Keratinocyte (primary cell): ENCODE results near the gene SKA1.
"Not testable (repeated sequence)": the region's sequence is repeated elsewhere in the genome, so short reads cannot be mapped to it uniquely, and the experiment has no call there.

Experiments used
- EZH2 ChIP-seq: IDR thresholded peaks from one replicate; pipeline ENCODE4 v1.6.1; 2012; ENCODE audit warnings: inconsistent platforms, mild to moderate bottlenecking, low read length, moderate library complexity
- TF ChIP-seq, protein P1 (sequence below), 3 experiments: IDR thresholded peaks in 1 of 3; conservative IDR thresholded peaks in 1 of 3; optimal IDR thresholded peaks in 1 of 3; 2 replicates in 2 of 3; 3 replicates in 1 of 3; pipeline versions ENCODE3 to v1.5.1; 2011; ENCODE audit warnings: low read length in 3 of 3, mild to moderate bottlenecking in 3 of 3, moderate library complexity in 2 of 3, control low read depth in 1 of 3, inconsistent platforms in 1 of 3; ENCODE audit not compliant: insufficient read depth in 2 of 3; ENCODE audit errors: extremely low read depth in 1 of 3

DNA sequence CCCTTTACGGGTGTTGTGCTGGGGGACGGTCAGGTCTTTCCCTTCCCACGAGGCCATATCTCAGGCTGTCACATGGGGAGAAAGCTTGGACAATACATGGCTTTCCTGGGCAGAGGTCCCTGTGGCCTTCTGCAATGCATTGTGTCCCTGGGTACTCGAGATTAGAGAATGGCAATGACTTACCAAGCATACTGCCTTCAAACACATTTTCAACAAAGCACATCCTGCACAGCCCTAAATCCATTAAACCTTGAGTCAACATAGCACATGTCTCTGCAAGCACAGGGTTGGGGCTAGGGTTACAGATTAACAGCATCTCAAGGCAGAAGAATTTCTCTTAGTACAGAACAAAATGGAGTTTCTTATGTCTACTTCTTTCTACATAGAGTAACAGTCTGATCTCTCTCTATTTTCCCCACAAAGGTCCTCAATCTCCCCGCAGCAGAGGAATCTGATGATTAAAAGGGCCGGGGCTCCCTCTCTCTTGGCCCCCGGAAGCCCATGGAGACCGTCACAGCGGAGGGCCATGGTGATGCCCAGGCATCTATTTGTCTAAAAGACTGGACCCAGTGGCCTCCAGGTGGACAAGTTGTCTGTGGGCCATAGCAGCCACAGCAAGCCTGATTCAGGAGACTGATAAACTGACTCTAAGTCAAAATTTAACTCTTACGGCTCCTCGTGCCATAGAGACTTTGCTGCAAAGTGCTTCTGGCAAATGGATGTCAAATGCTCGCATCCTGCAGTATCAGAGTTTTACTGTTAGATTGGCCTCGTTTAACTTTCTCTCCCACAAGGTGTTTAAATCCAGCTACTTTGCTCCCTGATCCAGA, 30.1 kb downstream of the SKA1 start:
- not testable (repeated sequence) for TF ChIP-seq EZH2
- TF ChIP-seq, protein P1, sequence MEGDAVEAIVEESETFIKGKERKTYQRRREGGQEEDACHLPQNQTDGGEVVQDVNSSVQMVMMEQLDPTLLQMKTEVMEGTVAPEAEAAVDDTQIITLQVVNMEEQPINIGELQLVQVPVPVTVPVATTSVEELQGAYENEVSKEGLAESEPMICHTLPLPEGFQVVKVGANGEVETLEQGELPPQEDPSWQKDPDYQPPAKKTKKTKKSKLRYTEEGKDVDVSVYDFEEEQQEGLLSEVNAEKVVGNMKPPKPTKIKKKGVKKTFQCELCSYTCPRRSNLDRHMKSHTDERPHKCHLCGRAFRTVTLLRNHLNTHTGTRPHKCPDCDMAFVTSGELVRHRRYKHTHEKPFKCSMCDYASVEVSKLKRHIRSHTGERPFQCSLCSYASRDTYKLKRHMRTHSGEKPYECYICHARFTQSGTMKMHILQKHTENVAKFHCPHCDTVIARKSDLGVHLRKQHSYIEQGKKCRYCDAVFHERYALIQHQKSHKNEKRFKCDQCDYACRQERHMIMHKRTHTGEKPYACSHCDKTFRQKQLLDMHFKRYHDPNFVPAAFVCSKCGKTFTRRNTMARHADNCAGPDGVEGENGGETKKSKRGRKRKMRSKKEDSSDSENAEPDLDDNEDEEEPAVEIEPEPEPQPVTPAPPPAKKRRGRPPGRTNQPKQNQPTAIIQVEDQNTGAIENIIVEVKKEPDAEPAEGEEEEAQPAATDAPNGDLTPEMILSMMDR (optimal IDR thresholded peaks at IDR 0.05 in 1 of 3, IDR thresholded peaks at IDR 0.05 in 1 of 3, conservative IDR thresholded peaks at IDR 0.05 in 1 of 3; ENCODE audit: extremely low read depth in 1 of 3, insufficient read depth in 2 of 3, low read length in 3 of 3), result not testable (repeated sequence)
